ENCODE results near the gene RAB36. TPM values are rescaled to one million over a fixed set of nuclear protein-coding genes. Genes with fewer than 3 reads are reported as not detected.

Gene RAB36
- total and polyA plus RNA-seq, 5 experiments from 2014 or later: 0.66 to 2.0 (median 1.1) TPM

GRCh38 chr22:23187871-23188700, 42.8 kb downstream of the RAB36 start:
- DNase-seq (no peak), ATAC-seq (no peak)
- Mint-ChIP-seq H3K36me3 (peaks cover 0 to 59% (median 0%) of the 10 kb centered on the region in 3 donors), H3K4me1 (peaks cover 47 to 80% (median 77%) of the 10 kb centered on the region in 4 donors), H3K27me3 (no peaks in the 10 kb centered on the region), H3K9me3 (no peaks in the 10 kb centered on the region), H3K27ac (peak overlapping the region in 9 of 10 donors; percentile 3 to 74 (median 52)), H3K4me3 (no peak overlapping the region)
- POLR2A ChIA-PET: interaction anchor here (0.7 kb wide), 1 partner anchor 51 kb away, joined by 8 read pairs; no protein-coding TSS in a partner anchor

- POLR2A ChIA-PET: no interaction called here
- H3K4me1 Mint-ChIP-seq: peaks cover 38 to 68% (median 63%) of the 10 kb centered on the region in 4 donors
- no peak overlapping the region for H3K4me3 Mint-ChIP-seq
- no peak for DNase-seq
- no peaks in the 10 kb centered on the region for H3K27me3 Mint-ChIP-seq
- peaks cover 0 to 63% (median 0%) of the 10 kb centered on the region in 3 donors for H3K36me3 Mint-ChIP-seq
- H3K27ac Mint-ChIP-seq: peak overlapping the region in 2 of 10 donors; percentile 77 to 79
- no peak for ATAC-seq
- no peaks in the 10 kb centered on the region for H3K9me3 Mint-ChIP-seq
These were observed 45.2 kb downstream of the RAB36 start for GRCh38 chr22:23190526-23190925.

GRCh38 chr22:23192133-23192532, 46.9 kb downstream of the RAB36 start:
- peaks cover 0 to 58% (median 0%) of the 10 kb centered on the region in 3 donors for H3K36me3 Mint-ChIP-seq
- ATAC-seq (no peak), DNase-seq (no peak)
- no peak overlapping the region for H3K4me3 Mint-ChIP-seq
- no peaks in the 10 kb centered on the region for H3K9me3 Mint-ChIP-seq
- POLR2A ChIA-PET: no interaction called here
- H3K4me1 Mint-ChIP-seq: peaks cover 35 to 61% (median 57%) of the 10 kb centered on the region in 4 donors
- no peaks in the 10 kb centered on the region for H3K27me3 Mint-ChIP-seq
- H3K27ac Mint-ChIP-seq: peak overlapping the region in 6 of 10 donors; percentile 30 to 80 (median 50)

GRCh38 chr22:23192558-23192957, 47.3 kb downstream of the RAB36 start:
- no peaks in the 10 kb centered on the region for H3K9me3 Mint-ChIP-seq
- H3K4me1 Mint-ChIP-seq: peaks cover 35 to 60% (median 57%) of the 10 kb centered on the region in 4 donors
- DNase-seq (no peak), ATAC-seq (no peak)
- POLR2A ChIA-PET: no interaction called here
- peaks cover 0 to 58% (median 0%) of the 10 kb centered on the region in 3 donors for H3K36me3 Mint-ChIP-seq
- H3K4me3 Mint-ChIP-seq: no peak overlapping the region
- no peaks in the 10 kb centered on the region for H3K27me3 Mint-ChIP-seq
- H3K27ac Mint-ChIP-seq: peak overlapping the region in 3 of 10 donors; percentile 25 to 65 (median 53)

GRCh38 chr22:23193196-23193827, 48.0 kb downstream of the RAB36 start:
- H3K4me3 Mint-ChIP-seq: peak overlapping the region in 1 of 10 donors; percentile 33
- no peaks in the 10 kb centered on the region for H3K27me3 Mint-ChIP-seq
- ATAC-seq (no peak), DNase-seq (no peak)
- no peaks in the 10 kb centered on the region for H3K9me3 Mint-ChIP-seq
- POLR2A ChIA-PET: no interaction called here
- H3K36me3 Mint-ChIP-seq: peaks cover 0 to 56% (median 0%) of the 10 kb centered on the region in 3 donors
- H3K4me1 Mint-ChIP-seq: peaks cover 36 to 60% (median 55%) of the 10 kb centered on the region in 4 donors
- H3K27ac Mint-ChIP-seq: peak overlapping the region in 3 of 10 donors; percentile 15 to 75 (median 49)

GRCh38 chr22:23193882-23194281, 48.6 kb downstream of the RAB36 start:
- DNase-seq (no peak), ATAC-seq (no peak)
- no peak overlapping the region for H3K4me3 Mint-ChIP-seq
- peaks cover 37 to 64% (median 57%) of the 10 kb centered on the region in 4 donors for H3K4me1 Mint-ChIP-seq
- H3K36me3 Mint-ChIP-seq: peaks cover 0 to 60% (median 0%) of the 10 kb centered on the region in 3 donors
- peak overlapping the region in 2 of 10 donors; percentile 15 to 49 for H3K27ac Mint-ChIP-seq
- no peaks in the 10 kb centered on the region for H3K9me3 Mint-ChIP-seq
- POLR2A ChIA-PET: no interaction called here
- no peaks in the 10 kb centered on the region for H3K27me3 Mint-ChIP-seq

GRCh38 chr22:23196165-23196564, 50.9 kb downstream of the RAB36 start:
- Mint-ChIP-seq H3K27me3 (no peaks in the 10 kb centered on the region), H3K36me3 (peaks cover 0 to 56% (median 0%) of the 10 kb centered on the region in 3 donors), H3K4me1 (peaks cover 40 to 72% (median 64%) of the 10 kb centered on the region in 4 donors), H3K27ac (peak overlapping the region in 7 of 10 donors; percentile 6 to 75 (median 60)), H3K9me3 (no peaks in the 10 kb centered on the region), H3K4me3 (no peak overlapping the region)
- ATAC-seq (no peak), DNase-seq (no peak)
- POLR2A ChIA-PET: no interaction called here

- Mint-ChIP-seq H3K4me3 (no peak overlapping the region), H3K27me3 (no peaks in the 10 kb centered on the region), H3K9me3 (no peaks in the 10 kb centered on the region), H3K27ac (peak overlapping the region in 5 of 10 donors; percentile 69 to 92 (median 86)), H3K4me1 (peaks cover 41 to 65% (median 59%) of the 10 kb centered on the region in 4 donors), H3K36me3 (peaks cover 0 to 49% (median 0%) of the 10 kb centered on the region in 3 donors)
- POLR2A ChIA-PET: no interaction called here
- ATAC-seq (no peak), DNase-seq (no peak)
These were observed 52.6 kb downstream of the RAB36 start for GRCh38 chr22:23197836-23198235.

GRCh38 chr22:23199159-23199558, 53.9 kb downstream of the RAB36 start:
- peak overlapping the region in 6 of 10 donors; percentile 1 to 57 (median 34) for H3K27ac Mint-ChIP-seq
- H3K36me3 Mint-ChIP-seq: peaks cover 0 to 55% (median 0%) of the 10 kb centered on the region in 3 donors
- no peaks in the 10 kb centered on the region for H3K27me3 Mint-ChIP-seq
- H3K9me3 Mint-ChIP-seq: no peaks in the 10 kb centered on the region
- POLR2A ChIA-PET: no interaction called here
- no peak for ATAC-seq
- DNase-seq: no peak
- H3K4me1 Mint-ChIP-seq: peaks cover 38 to 57% (median 54%) of the 10 kb centered on the region in 4 donors
- H3K4me3 Mint-ChIP-seq: no peak overlapping the region

- H3K9me3 Mint-ChIP-seq: no peaks in the 10 kb centered on the region
- H3K4me1 Mint-ChIP-seq: peaks cover 38 to 62% (median 52%) of the 10 kb centered on the region in 4 donors
- H3K36me3 Mint-ChIP-seq: peaks cover 0 to 53% (median 0%) of the 10 kb centered on the region in 3 donors
- POLR2A ChIA-PET: interaction anchor here (1.1 kb wide), 1 partner anchor 19 kb away, joined by 3 read pairs; no protein-coding TSS in a partner anchor
- H3K27ac Mint-ChIP-seq: peak overlapping the region in 8 of 10 donors; percentile 31 to 82 (median 56)
- DNase-seq (no peak), ATAC-seq (no peak)
- H3K27me3 Mint-ChIP-seq: no peaks in the 10 kb centered on the region
- peak overlapping the region in 1 of 10 donors; percentile 34 for H3K4me3 Mint-ChIP-seq
These were observed 55.6 kb downstream of the RAB36 start for GRCh38 chr22:23200898-23201297.

GRCh38 chr22:23202812-23203451, 57.7 kb downstream of the RAB36 start:
- H3K9me3 Mint-ChIP-seq: no peaks in the 10 kb centered on the region
- H3K36me3 Mint-ChIP-seq: peaks cover 0 to 53% (median 4%) of the 10 kb centered on the region in 3 donors
- no peak for DNase-seq
- H3K27me3 Mint-ChIP-seq: no peaks in the 10 kb centered on the region
- peak overlapping the region in 1 of 10 donors; percentile 10 for H3K4me3 Mint-ChIP-seq
- POLR2A ChIA-PET: no interaction called here
- peaks cover 37 to 62% (median 53%) of the 10 kb centered on the region in 4 donors for H3K4me1 Mint-ChIP-seq
- no peak for ATAC-seq
- H3K27ac Mint-ChIP-seq: peak overlapping the region in 3 of 10 donors; percentile 11 to 72 (median 21)

GRCh38 chr22:23203452-23204124, 58.3 kb downstream of the RAB36 start:
- Mint-ChIP-seq H3K9me3 (no peaks in the 10 kb centered on the region), H3K27me3 (no peaks in the 10 kb centered on the region), H3K27ac (peak overlapping the region in 5 of 10 donors; percentile 5 to 72 (median 25)), H3K4me1 (peaks cover 34 to 58% (median 50%) of the 10 kb centered on the region in 4 donors), H3K36me3 (peaks cover 0 to 48% (median 4%) of the 10 kb centered on the region in 3 donors), H3K4me3 (no peak overlapping the region)
- DNase-seq (no peak), ATAC-seq (no peak)
- POLR2A ChIA-PET: no interaction called here

Data from naive thymus-derived CD8-positive, alpha-beta T cell (primary cell).